WI38 (cell line): ENCODE results near the gene OAS2.

Experiments used
- H3K4me3 ChIP-seq: 2 replicates; pipeline ENCODE4 v1.5.1; 2011; ENCODE audit warnings: low read depth, mild to moderate bottlenecking, control low read depth, low read length
- CTCF ChIP-seq: IDR thresholded peaks from 2 replicates; pipeline ENCODE4 v1.5.1; 2012; ENCODE audit warnings: low read depth, mild to moderate bottlenecking, control low read depth, low read length

OAS2 gene

GRCh38 chr12:112978163-112979040 lies at the start of gene OAS2:
OAS2 (plus strand) TSS chr12:112978519; CDS start chr12:112978609, 90 bp downstream.
- peak within 1 kb of the TSS; percentile 50 for H3K4me3 ChIP-seq
- TF ChIP-seq CTCF, result no peak

GRCh38 chr12:112928978-112929377 lies 49.3 kb upstream of the OAS2 start:
- TF ChIP-seq CTCF, result no peak
- H3K4me3 ChIP-seq, result no peak overlapping the region

GRCh38 chr12:112929715-112930114 lies 48.6 kb upstream of the OAS2 start:
- no peak overlapping the region for H3K4me3 ChIP-seq
- no peak for TF ChIP-seq CTCF

- no peak for TF ChIP-seq CTCF
- H3K4me3 ChIP-seq, result no peak overlapping the region
Measured at GRCh38 chr12:112930350-112930749, 48.0 kb upstream of the OAS2 start.

GRCh38 chr12:112932485-112933128 lies 45.7 kb upstream of the OAS2 start:
- H3K4me3 ChIP-seq, result no peak overlapping the region
- TF ChIP-seq CTCF, result no peak

- no peak for TF ChIP-seq CTCF
- no peak overlapping the region for H3K4me3 ChIP-seq
Measured at GRCh38 chr12:112933129-112933505, 45.2 kb upstream of the OAS2 start.

- TF ChIP-seq CTCF, result no peak
- H3K4me3 ChIP-seq, result no peak overlapping the region
Measured at GRCh38 chr12:112936264-112936663, 42.1 kb upstream of the OAS2 start.
